Progenitor cell of endocrine pancreas (in vitro differentiated cells): ENCODE measurements around the gene PTPRT. TPM values are rescaled to one million over a fixed set of nuclear protein-coding genes. Genes with fewer than 3 reads are reported as not detected.

Experiments used
- DNase-seq: peaks from one replicate; pipeline ENCODE4 v3.0.0; 2021; ENCODE audit warnings: low spot score; ENCODE audit not compliant: unreplicated experiment
- H3K27ac Mint-ChIP-seq: 2 replicates; pipeline ENCODE4 v1.8.0; 2021; ENCODE audit warnings: mild to moderate bottlenecking, moderate library complexity, mixed read lengths
- H3K27me3 Mint-ChIP-seq: 2 replicates; pipeline ENCODE4 v1.8.0; 2021; ENCODE audit warnings: mixed read lengths
- H3K36me3 Mint-ChIP-seq: 2 replicates; pipeline ENCODE4 v1.8.0; 2022; ENCODE audit warnings: mixed read lengths; ENCODE audit not compliant: insufficient read depth
- H3K4me1 Mint-ChIP-seq: 2 replicates; pipeline ENCODE4 v1.8.0; 2021; ENCODE audit warnings: low read depth, mixed read lengths
- H3K4me3 Mint-ChIP-seq: 2 replicates; pipeline ENCODE4 v1.8.0; 2021; ENCODE audit warnings: low read depth, mild to moderate bottlenecking, moderate library complexity, mixed read lengths
- H3K9me3 Mint-ChIP-seq: 2 replicates; pipeline ENCODE4 v1.8.0; 2021; ENCODE audit warnings: low read depth, mixed read lengths
- CTCF ChIP-seq: fragments of 200-600 bp; sonication (generic); IDR thresholded peaks from one replicate; pipeline ENCODE4 v1.5.0; 2021; ENCODE audit warnings: antibody characterized with exemption, mild to moderate bottlenecking; ENCODE audit not compliant: unreplicated experiment
- total RNA-seq: library from RNA; stranded (reverse); gene quantifications from 2 replicates; pipeline ENCODE4 v1.2.1, GENCODE V29; 2021

The PTPRT gene
- total RNA-seq, 1 donor from 2014 or later: 65.9 TPM

- H3K4me1 Mint-ChIP-seq: peaks cover 6% of the 10 kb centered on the region
- no peak overlapping the region for H3K27ac Mint-ChIP-seq
- no peaks in the 10 kb centered on the region for H3K27me3 Mint-ChIP-seq
- no peak for TF ChIP-seq CTCF
- no peaks in the 10 kb centered on the region for H3K36me3 Mint-ChIP-seq
- H3K4me3 Mint-ChIP-seq: no peak overlapping the region
- no peak for DNase-seq
- H3K9me3 Mint-ChIP-seq: no peaks in the 10 kb centered on the region
These were observed 1145.8 kb downstream of the PTPRT start for GRCh38 chr20:42043921-42044320.

GRCh38 chr20:42041000-42041565 is 1148.6 kb downstream of the PTPRT start:
- peak; percentile 60 for TF ChIP-seq CTCF
- no peak overlapping the region for H3K4me3 Mint-ChIP-seq
- H3K36me3 Mint-ChIP-seq: no peaks in the 10 kb centered on the region
- H3K27me3 Mint-ChIP-seq: peaks cover 13% of the 10 kb centered on the region
- DNase-seq: no peak
- no peak overlapping the region for H3K27ac Mint-ChIP-seq
- peaks cover under 1% of the 10 kb centered on the region for H3K4me1 Mint-ChIP-seq
- H3K9me3 Mint-ChIP-seq: no peaks in the 10 kb centered on the region

GRCh38 chr20:42027746-42028268 is 1161.9 kb downstream of the PTPRT start:
- Mint-ChIP-seq H3K4me3 (no peak overlapping the region), H3K27ac (no peak overlapping the region), H3K9me3 (no peaks in the 10 kb centered on the region), H3K4me1 (peaks cover 5% of the 10 kb centered on the region), H3K36me3 (no peaks in the 10 kb centered on the region), H3K27me3 (peaks cover 23% of the 10 kb centered on the region)
- peak; percentile 8 for TF ChIP-seq CTCF
- no peak for DNase-seq

GRCh38 chr20:42026599-42026998 is 1163.1 kb downstream of the PTPRT start:
- Mint-ChIP-seq H3K36me3 (no peaks in the 10 kb centered on the region), H3K27ac (no peak overlapping the region), H3K4me1 (peaks cover 5% of the 10 kb centered on the region), H3K4me3 (no peak overlapping the region), H3K27me3 (peaks cover 33% of the 10 kb centered on the region), H3K9me3 (no peaks in the 10 kb centered on the region)
- TF ChIP-seq CTCF: no peak
- DNase-seq: no peak

GRCh38 chr20:42024653-42025052 is 1165.1 kb downstream of the PTPRT start:
- H3K27ac Mint-ChIP-seq: no peak overlapping the region
- peak; percentile 44 for DNase-seq
- no peak overlapping the region for H3K4me3 Mint-ChIP-seq
- H3K4me1 Mint-ChIP-seq: peaks cover 5% of the 10 kb centered on the region
- TF ChIP-seq CTCF: no peak
- no peaks in the 10 kb centered on the region for H3K36me3 Mint-ChIP-seq
- no peaks in the 10 kb centered on the region for H3K9me3 Mint-ChIP-seq
- peaks cover 39% of the 10 kb centered on the region for H3K27me3 Mint-ChIP-seq
